GM18858 (cell line): ENCODE results near the gene PCDHGA9.
"Not testable (repeated sequence)": the region's sequence is repeated elsewhere in the genome, so short reads cannot be mapped to it uniquely, and the experiment has no call there.

ENCODE experiments used
- ATAC-seq: cut with Tn5 transposase; IDR thresholded peaks from one replicate; pipeline ENCODE4 v1.9.1; 2021; ENCODE audit not compliant: unreplicated experiment

PCDHGA9 gene

GRCh38 chr5:141413540-141414069 is 11.0 kb downstream of the PCDHGA9 start:
- ATAC-seq, result no peak

GRCh38 chr5:141414548-141415274 is 12.1 kb downstream of the PCDHGA9 start:
- ATAC-seq, result not testable (repeated sequence)

DNA sequence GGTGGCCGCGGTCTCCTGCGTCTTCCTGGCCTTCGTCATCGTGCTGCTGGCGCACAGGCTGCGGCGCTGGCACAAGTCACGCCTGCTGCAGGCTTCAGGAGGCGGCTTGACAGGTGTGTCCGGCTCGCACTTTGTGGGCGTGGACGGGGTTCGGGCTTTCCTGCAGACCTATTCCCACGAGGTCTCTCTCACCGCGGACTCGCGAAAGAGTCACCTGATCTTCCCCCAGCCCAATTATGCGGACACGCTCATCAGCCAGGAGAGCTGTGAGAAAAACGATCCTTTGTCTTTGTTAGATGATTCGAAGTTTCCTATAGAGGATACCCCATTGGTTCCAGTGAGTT is 12.7 kb downstream of the PCDHGA9 start:
- not testable (repeated sequence) for ATAC-seq

DNA sequence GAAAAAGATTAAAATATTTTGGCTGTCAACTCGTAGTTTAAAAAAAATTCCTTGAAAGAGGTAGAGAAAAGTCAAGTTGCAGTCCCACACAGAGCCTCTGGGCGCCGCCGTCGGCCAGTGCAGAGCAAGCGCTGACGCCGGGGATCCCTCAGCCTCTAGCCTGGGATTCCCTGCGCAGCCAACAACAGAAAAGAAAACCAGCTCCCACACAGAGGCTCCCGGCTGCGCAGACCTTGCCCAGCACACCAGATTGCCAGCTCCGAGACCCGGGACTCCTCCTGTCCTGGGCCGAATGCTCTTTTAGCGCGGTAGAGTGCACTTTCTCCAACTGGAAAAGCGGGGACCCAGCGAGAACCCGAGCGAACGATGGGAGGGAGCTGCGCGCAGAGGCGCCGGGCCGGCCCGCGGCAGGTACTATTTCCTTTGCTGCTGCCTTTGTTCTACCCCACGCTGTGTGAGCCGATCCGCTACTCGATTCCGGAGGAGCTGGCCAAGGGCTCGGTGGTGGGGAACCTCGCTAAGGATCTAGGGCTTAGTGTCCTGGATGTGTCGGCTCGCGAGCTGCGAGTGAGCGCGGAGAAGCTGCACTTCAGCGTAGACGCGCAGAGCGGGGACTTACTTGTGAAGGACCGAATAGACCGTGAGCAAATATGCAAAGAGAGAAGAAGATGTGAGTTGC is 15.1 kb downstream of the PCDHGA9 start, which contains the start of gene PCDHGB7:
Gene PCDHGB7 (plus strand): TSS at position 184 of the 679 bp plus-strand sequence. CDS start 183 bp downstream, at position 367.
- ATAC-seq, result peak; percentile 65

- no peak for ATAC-seq
Observed at GRCh38 chr5:141419074-141419880, 16.7 kb downstream of the PCDHGA9 start.

- no peak for ATAC-seq
Observed at GRCh38 chr5:141420855-141421488, 18.4 kb downstream of the PCDHGA9 start, which contains the start of gene PCDHGA11. TSS of gene PCDHGA11 (plus strand) at chr5:141421051. CDS start at chr5:141421228, 177 bp downstream.

DNA sequence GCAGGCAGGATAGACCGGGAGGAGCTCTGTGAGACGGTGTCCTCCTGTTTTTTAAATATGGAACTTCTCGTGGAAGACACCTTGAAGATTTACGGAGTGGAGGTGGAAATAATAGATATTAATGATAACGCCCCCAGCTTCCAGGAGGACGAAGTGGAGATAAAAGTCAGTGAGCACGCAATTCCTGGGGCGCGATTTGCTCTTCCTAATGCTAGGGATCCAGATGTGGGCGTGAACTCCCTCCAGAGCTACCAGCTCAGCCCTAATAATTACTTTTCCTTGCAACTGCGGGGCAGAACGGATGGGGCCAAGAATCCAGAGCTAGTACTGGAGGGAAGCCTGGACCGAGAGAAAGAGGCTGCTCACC is 18.9 kb downstream of the PCDHGA9 start:
- ATAC-seq, result no peak

- ATAC-seq, result no peak
Observed at GRCh38 chr5:141422742-141423291, 20.2 kb downstream of the PCDHGA9 start.

GRCh38 chr5:141427783-141428426 is 25.3 kb downstream of the PCDHGA9 start:
- no peak for ATAC-seq

- ATAC-seq, result peak; percentile 72
Observed at GRCh38 chr5:141430332-141431113, 27.9 kb downstream of the PCDHGA9 start, which contains the start of gene PCDHGA12. TSS of gene PCDHGA12 (plus strand) at chr5:141430507. CDS start at chr5:141430760, 253 bp downstream.

DNA sequence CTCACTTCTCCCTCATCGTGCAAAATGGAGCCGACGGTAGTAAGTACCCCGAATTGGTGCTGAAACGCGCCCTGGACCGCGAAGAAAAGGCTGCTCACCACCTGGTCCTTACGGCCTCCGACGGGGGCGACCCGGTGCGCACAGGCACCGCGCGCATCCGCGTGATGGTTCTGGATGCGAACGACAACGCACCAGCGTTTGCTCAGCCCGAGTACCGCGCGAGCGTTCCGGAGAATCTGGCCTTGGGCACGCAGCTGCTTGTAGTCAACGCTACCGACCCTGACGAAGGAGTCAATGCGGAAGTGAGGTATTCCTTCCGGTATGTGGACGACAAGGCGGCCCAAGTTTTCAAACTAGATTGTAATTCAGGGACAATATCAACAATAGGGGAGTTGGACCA is 28.7 kb downstream of the PCDHGA9 start:
- no peak for ATAC-seq

DNA sequence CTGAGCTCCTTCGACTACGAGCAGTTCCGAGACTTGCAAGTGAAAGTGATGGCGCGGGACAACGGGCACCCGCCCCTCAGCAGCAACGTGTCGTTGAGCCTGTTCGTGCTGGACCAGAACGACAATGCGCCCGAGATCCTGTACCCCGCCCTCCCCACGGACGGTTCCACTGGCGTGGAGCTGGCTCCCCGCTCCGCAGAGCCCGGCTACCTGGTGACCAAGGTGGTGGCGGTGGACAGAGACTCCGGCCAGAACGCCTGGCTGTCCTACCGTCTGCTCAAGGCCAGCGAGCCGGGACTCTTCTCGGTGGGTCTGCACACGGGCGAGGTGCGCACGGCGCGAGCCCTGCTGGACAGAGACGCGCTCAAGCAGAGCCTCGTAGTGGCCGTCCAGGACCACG is 29.7 kb downstream of the PCDHGA9 start:
- not testable (repeated sequence) for ATAC-seq

- ATAC-seq, result not testable (repeated sequence)
Observed at GRCh38 chr5:141432726-141433125, 30.1 kb downstream of the PCDHGA9 start.

- no peak for ATAC-seq
Observed at GRCh38 chr5:141434006-141434405, 31.4 kb downstream of the PCDHGA9 start.

DNA sequence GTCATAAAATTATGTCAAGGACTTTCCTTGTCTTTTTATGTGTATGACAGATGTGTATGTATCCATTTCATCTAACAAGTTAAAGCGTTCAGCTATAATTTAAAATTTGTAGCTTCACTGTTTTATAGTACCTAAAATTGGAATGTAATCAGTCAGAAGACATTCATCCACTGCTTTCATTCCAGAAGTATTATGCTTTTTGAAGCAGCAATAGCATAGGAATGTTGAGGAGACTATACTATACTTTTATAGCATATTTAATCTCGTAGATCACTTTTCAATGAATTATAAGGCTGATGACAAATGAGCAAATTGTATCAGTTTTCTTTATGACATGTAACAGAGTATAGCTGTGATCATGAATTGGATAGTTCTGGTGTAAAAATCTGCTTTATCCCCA is 34.6 kb downstream of the PCDHGA9 start:
- no peak for ATAC-seq

- no peak for ATAC-seq
Observed at GRCh38 chr5:141439411-141440141, 37.0 kb downstream of the PCDHGA9 start.

- ATAC-seq, result no peak
Observed at GRCh38 chr5:141440341-141440740, 37.8 kb downstream of the PCDHGA9 start.

DNA sequence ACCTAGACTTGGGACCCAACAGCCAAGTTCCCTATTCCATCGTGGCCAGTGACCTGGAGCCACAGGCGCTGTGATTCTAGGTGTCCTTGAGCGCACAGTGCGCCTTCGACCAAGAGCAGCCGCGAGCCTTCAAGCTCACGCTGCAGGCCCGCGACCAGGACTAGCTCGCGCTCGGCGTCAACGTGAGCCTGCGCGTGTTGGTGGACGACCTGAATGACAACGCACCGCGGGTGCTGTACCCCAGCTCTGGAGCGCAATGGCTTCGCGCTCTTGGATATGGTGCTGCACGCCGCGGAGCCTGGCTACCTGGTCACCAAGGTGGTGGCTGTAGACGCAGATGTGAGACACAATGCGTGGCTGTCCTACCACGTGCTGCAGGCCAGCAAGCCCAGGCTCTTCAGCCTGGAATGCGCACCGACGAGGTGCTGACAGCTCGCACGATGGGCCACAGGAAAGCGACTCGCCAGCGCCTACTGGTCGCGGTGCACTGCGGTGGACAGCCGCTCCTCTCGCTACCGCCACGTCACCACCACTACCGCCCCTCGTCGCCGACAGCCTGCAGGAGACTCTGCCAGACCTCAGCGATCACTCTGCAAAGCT is 39.1 kb downstream of the PCDHGA9 start:
- ATAC-seq, result no peak
